ENCODE results near the gene PKD2. TPM values are rescaled to one million over a fixed set of nuclear protein-coding genes. Genes with fewer than 3 reads are reported as not detected.

The PKD2 gene
- total and polyA plus RNA-seq, 12 donors = 19.2 to 74.1 (median 38.9) TPM

DNA sequence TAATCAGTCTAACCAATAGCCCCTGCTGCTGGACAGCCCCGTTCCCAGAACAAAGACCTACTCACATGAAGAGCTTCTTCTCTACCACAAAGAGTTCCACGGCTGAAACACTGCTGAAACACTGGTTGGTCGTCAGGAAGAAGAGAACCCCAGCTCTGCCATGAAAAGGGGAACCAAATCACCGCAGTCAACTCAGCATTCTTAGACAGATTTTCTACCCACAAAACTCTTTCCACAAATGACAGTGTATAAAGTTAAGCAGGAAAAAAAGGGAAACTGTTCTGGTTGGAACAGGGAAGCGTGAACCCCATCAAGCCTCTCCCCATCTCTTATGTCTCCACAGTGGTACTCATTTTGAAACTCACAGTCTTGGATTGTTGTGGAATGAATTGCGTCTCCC, 93.7 kb downstream of the PKD2 start:
- no peaks in the 10 kb centered on the region for H3K4me1 ChIP-seq (replicated peaks in 1 of 2)
- no peaks in the 10 kb centered on the region for H3K36me3 ChIP-seq (replicated peaks in 1 of 2)
- H3K9me3 ChIP-seq (replicated peaks in 1 of 3) = no peaks in the 10 kb centered on the region
- H3K27me3 ChIP-seq = no peaks in the 10 kb centered on the region
- H3K27ac ChIP-seq = no peak overlapping the region
- intact Hi-C loops (cut with DNase I) = no loop called here
- DNase-seq = peak in 5 of 7 donors; percentile 8 to 26 (median 22)
- TF ChIP-seq, protein P1, sequence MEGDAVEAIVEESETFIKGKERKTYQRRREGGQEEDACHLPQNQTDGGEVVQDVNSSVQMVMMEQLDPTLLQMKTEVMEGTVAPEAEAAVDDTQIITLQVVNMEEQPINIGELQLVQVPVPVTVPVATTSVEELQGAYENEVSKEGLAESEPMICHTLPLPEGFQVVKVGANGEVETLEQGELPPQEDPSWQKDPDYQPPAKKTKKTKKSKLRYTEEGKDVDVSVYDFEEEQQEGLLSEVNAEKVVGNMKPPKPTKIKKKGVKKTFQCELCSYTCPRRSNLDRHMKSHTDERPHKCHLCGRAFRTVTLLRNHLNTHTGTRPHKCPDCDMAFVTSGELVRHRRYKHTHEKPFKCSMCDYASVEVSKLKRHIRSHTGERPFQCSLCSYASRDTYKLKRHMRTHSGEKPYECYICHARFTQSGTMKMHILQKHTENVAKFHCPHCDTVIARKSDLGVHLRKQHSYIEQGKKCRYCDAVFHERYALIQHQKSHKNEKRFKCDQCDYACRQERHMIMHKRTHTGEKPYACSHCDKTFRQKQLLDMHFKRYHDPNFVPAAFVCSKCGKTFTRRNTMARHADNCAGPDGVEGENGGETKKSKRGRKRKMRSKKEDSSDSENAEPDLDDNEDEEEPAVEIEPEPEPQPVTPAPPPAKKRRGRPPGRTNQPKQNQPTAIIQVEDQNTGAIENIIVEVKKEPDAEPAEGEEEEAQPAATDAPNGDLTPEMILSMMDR (IDR thresholded peaks at IDR 0.05) = no peak
- TF ChIP-seq POLR2A (IDR thresholded peaks at IDR 0.05) = no peak
- no peak overlapping the region for H3K4me3 ChIP-seq
- WGBS, 4 donors = 75 to 88% (median 80%) methylated on average over 5 to 6 of the region's 6 CpGs

DNA sequence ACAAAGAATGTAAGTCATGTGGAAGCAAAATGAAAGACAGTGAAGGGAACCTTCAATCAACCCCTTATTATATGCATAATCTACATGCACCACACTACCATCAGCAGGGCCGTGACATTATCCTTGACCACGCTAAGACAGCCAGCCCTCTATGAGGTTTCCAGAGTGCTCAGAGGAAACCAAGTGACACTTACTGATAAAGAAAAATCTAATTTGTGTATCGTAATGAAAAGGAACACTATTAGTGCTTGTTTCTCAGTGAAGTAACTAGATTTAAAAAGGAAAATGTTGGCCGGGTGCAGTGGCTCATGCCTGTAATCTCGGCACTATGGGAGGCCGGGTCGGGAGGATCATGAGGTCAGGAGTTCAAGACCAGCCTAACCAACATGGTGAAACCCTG, 94.6 kb downstream of the PKD2 start:
- Histone ChIP-seq H3K4me3 (no peak overlapping the region), H3K9me3 (replicated peaks in 1 of 3) (no peaks in the 10 kb centered on the region), H3K36me3 (replicated peaks in 1 of 2) (no peaks in the 10 kb centered on the region), H3K27ac (no peak overlapping the region), H3K27me3 (no peaks in the 10 kb centered on the region), H3K4me1 (replicated peaks in 1 of 2) (peaks cover 0 to 2% of the 10 kb centered on the region in 2 donors)
- TF ChIP-seq, protein P1 (IDR thresholded peaks at IDR 0.05) = no peak
- TF ChIP-seq POLR2A (IDR thresholded peaks at IDR 0.05) = no peak
- intact Hi-C loops (cut with DNase I) = no loop called here
- 72 to 82% (median 78%) methylated on average over 7 of the region's 7 CpGs for WGBS, 4 donors
- no peak for DNase-seq

DNA sequence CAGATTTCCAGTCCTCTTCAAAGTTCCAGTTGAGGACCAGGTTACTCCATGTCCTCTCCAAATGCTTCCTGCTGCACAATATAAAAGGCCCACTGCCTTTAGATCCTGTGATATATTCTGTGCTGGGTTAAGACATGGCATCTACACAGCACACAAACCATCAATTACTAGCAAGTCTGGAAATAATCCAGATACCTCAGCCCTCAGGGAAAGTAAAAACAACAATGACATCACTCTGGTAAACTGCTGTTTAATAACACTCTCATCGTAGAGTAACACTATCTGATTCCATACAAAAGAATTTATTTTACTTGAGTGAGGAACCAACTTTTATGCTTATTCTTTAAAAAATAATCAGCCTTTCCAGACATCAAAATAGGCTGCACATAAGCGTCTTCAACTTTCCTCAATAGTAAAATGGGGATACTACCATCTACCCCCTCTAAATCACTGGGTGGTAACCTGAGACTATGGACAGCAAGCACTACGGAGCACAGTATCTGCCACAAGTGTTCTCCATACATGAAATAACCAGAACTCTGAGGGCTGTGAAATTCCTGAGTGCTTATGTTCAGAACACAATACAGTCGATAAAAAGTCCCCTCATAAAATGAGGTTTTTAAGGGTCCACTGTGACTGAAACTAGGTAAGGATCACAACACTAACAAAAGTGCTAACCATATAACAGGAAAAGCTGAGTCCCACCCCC, 97.6 kb downstream of the PKD2 start:
- Histone ChIP-seq H3K4me3 (no peak overlapping the region), H3K27ac (no peak overlapping the region), H3K27me3 (no peaks in the 10 kb centered on the region), H3K9me3 (replicated peaks in 1 of 3) (no peaks in the 10 kb centered on the region), H3K4me1 (replicated peaks in 1 of 2) (peaks cover 8 to 12% of the 10 kb centered on the region in 2 donors), H3K36me3 (replicated peaks in 1 of 2) (no peaks in the 10 kb centered on the region)
- whole genome bisulfite sequencing, 4 donors = 76 to 81% (median 78%) methylated on average over 4 of the region's 4 CpGs
- DNase-seq = no peak
- intact Hi-C loops (cut with DNase I) = no loop called here
- TF ChIP-seq POLR2A (IDR thresholded peaks at IDR 0.05) = no peak
- TF ChIP-seq, protein P1 (IDR thresholded peaks at IDR 0.05) = no peak

DNA sequence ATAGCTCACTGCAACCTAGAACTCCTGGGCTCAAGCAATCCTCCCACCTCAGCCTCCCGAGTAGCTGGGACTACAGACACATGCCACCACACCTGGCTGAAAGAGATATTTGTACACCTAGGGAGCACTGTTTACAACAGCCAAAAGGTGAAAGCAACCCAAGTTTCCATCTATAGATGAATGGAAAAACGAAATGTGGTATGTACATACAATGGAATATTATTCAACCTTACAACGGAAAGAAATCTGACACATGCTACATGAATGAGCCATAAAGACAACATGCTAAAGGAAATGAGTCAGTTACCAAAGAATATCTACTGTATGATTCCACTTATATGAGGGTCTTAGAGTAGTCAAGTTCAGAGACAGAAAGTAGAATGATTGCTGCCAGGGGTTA, 98.8 kb downstream of the PKD2 start:
- H3K4me1 ChIP-seq (replicated peaks in 1 of 2) = peaks cover 8 to 12% of the 10 kb centered on the region in 2 donors
- no peaks in the 10 kb centered on the region for H3K36me3 ChIP-seq (replicated peaks in 1 of 2)
- TF ChIP-seq, protein P1 (IDR thresholded peaks at IDR 0.05) = no peak
- TF ChIP-seq POLR2A (IDR thresholded peaks at IDR 0.05) = no peak
- intact Hi-C loops (cut with DNase I) = no loop called here
- no peak overlapping the region for H3K4me3 ChIP-seq
- WGBS, 4 donors = 88 to 91% (median 91%) methylated on average over 3 of the region's 3 CpGs
- H3K9me3 ChIP-seq (replicated peaks in 1 of 3) = no peaks in the 10 kb centered on the region
- H3K27me3 ChIP-seq = no peaks in the 10 kb centered on the region
- no peak for DNase-seq
- H3K27ac ChIP-seq = no peak overlapping the region

All from adrenal gland (tissue), 12 donors.